Ovary (tissue), 3 donors: ENCODE results near the gene HOXC13.

Experiments used
- CTCF ChIP-seq, 3 donors: fragments of 450-650 bp in 2 of 3; fragments of 200-600 bp in 1 of 3; IDR thresholded peaks; one replicate each; pipeline versions ENCODE4 v1.5.1 to v1.8.0; 2016 to 2022; ENCODE audit warnings: antibody characterized with exemption in 3 of 3, mild to moderate bottlenecking in 1 of 3
- EP300 ChIP-seq: sonication (generic); formaldehyde crosslinking; IDR thresholded peaks from one replicate; pipeline ENCODE4 v1.6.1; 2017; ENCODE audit warnings: antibody characterized with exemption
- POLR2A ChIP-seq: fragments of 450-650 bp; IDR thresholded peaks from one replicate; pipeline ENCODE4 v1.6.1; 2017; ENCODE audit warnings: antibody characterized with exemption, mild to moderate bottlenecking, moderate library complexity
- donor health status: DM: no; HTN: no; CAD: no.

DNA sequence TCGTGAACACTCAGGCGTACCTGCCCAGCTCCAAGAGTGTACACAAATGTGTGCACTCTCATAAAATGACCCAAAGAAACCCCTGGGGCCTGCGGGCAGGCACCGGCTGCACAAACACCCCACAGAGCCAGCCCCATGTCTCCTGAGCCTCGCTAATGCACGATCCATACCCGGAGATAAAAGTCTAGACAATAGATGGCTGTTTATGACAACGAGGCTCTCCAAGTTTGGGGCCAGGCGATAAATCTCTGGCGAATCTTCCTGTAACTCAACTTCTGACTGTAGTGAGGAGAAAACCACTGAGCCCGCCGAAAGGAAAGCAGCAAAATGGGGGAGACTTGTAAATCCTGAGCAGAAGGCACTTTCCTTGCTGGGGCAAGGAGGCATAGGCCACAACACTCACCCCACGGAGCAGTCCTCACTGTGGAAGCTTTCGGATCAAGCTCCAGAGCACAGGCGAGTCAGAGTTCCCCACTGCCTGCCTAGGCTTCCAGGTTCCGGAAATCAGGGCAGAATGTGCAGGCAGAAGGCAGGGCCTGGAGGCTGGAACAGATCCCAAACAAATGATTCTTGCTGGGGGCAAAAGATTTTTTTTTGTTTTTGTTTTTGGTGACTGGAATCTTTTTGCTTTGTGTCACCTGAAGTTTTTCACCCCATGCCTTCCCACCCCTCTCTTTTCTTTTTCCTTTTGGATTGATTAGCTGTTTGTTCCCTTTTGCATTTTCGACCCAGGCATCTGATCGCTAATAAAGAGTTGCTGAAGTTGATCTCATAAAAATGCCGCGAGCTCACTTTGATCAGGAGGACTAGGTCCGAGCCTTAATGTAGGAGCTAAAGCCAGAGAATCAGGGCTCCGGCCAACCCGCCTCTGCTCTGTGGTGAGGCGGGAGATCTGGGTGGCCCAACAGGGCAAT, 29.8 kb downstream of the HOXC13 start:
- TF ChIP-seq CTCF (IDR thresholded peaks at IDR 0.05) = no peak
- TF ChIP-seq POLR2A = no peak
- no peak for TF ChIP-seq EP300
